HG03575 (cell line): ENCODE measurements around the gene BIRC3.
"Not testable (repeated sequence)": the region's sequence is repeated elsewhere in the genome, so short reads cannot be mapped to it uniquely, and the experiment has no call there.

Experiments used
- ATAC-seq: cut with Tn5 transposase; IDR thresholded peaks from one replicate; pipeline ENCODE4 v1.9.1; 2021; ENCODE audit not compliant: unreplicated experiment, insufficient number of reproducible peaks, low FRiP score; ENCODE audit errors: extremely low read depth

The BIRC3 gene

DNA sequence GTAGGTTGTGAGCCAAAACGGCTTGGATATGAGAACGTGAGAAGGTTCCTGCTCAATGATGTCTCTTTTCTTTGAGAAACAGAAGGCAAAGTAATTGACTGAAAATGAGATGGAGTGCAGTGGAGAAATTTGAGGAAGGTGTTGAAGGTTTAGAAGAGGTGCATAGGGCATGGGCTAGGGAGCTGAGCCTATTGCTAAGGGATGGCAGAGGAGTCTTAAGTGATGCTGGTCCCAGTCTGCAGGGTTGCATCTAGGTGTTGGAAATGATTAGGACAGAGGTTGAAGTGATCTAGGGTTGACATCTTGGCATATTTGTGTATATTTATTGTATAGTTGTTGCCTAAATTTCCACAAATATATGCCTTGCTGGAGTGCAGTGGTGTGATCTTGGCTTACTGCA, 2.3 kb downstream of the BIRC3 start:
- ATAC-seq: no peak

DNA sequence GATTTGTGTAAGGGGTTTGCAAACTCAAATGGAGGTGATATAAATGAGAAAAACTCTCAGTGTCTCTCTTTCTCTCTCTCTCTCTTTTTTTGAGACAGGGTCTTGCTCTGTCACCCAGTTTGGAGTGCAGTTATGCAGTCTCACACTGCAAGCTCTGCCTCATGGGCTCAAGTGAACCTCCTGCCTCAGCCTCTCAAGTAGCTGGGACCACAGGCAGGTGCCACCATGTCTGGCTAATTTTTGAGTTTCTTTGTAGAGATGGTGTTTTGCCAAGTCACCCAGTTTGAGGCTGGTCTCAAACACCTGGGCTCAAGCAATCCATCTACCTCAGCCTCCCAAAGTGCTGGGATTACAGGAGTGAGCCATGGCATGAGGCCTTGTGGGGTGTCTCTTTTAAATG, 2.9 kb downstream of the BIRC3 start:
- no peak for ATAC-seq

DNA sequence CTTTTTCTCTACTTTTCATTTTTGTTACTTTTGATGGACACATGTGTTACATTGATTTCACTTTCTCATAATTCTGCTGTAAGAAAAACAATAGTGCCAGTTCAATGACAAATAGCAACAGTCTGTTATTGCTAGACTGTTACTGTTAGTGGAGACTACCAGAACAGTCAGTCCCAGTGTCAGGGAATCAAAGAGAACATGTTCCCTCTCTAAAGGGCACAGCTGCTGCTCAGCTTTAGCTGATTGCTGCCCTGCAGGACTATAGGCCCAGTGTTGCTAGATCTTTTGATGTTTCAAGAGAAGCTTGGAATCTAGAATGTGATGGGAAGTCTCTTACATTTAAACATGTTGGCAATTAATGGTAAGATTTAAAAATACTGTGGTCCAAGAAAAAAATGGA, 3.4 kb downstream of the BIRC3 start:
- no peak for ATAC-seq

DNA sequence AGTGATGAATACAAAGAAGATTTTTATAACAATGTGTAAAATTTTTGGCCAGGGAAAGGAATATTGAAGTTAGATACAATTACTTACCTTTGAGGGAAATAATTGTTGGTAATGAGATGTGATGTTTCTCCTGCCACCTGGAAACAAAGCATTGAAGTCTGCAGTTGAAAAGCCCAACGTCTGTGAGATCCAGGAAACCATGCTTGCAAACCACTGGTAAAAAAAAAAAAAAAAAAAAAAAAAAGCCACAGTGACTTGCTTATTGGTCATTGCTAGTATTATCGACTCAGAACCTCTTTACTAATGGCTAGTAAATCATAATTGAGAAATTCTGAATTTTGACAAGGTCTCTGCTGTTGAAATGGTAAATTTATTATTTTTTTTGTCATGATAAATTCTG, 5.3 kb downstream of the BIRC3 start:
- ATAC-seq: no peak

DNA sequence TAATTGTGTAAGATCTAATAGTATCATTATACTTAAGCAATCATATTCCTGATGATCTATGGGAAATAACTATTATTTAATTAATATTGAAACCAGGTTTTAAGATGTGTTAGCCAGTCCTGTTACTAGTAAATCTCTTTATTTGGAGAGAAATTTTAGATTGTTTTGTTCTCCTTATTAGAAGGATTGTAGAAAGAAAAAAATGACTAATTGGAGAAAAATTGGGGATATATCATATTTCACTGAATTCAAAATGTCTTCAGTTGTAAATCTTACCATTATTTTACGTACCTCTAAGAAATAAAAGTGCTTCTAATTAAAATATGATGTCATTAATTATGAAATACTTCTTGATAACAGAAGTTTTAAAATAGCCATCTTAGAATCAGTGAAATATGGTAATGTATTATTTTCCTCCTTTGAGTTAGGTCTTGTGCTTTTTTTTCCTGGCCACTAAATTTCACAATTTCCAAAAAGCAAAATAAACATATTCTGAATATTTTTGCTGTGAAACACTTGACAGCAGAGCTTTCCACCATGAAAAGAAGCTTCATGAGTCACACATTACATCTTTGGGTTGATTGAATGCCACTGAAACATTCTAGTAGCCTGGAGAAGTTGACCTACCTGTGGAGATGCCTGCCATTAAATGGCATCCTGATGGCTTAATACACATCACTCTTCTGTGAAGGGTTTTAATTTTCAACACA, 6.4 kb downstream of the BIRC3 start:
- no peak for ATAC-seq

DNA sequence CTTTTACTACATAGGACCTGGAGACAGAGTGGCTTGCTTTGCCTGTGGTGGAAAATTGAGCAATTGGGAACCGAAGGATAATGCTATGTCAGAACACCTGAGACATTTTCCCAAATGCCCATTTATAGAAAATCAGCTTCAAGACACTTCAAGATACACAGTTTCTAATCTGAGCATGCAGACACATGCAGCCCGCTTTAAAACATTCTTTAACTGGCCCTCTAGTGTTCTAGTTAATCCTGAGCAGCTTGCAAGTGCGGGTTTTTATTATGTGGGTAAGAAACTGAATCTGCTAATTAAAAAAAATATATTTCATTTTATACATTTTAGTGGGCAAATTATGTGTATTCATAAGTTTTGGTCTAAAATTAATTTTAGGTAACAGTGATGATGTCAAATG, 7.8 kb downstream of the BIRC3 start:
- no peak for ATAC-seq

DNA sequence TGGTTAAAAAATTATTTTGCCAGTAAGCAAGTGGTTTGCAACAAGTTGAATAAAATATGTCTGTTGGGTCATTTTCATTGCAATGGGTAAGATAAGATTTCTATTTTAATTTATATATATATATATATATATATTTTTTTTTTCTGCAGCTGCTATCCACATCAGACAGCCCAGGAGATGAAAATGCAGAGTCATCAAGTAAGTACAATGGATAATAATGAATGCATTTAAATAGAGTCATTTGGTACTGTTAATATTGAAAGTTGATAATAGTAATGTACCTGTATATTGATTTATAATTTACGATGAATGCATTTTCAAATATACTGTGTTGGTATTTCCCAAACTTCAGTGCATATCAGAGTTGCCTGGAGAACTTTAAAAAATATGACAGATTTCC, 11.5 kb downstream of the BIRC3 start:
- ATAC-seq: no peak

DNA sequence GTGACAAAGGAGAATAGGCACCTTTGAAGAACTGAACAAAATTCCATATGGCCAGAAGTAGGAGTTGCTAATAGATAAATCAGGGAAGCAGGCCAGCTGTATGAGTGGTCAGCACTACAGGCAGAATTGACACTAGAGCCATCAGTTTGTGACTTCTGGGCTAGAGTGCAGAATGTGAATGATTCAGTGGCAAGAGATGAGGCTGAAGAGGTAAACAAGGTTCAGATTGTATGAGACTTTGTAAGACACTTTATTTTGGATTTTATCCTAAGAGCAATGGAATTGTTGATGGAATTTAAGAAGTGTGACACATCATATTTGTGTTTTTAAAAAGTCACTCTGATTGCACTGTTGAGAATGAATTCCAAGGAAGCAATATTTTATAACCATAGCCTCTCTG, 12.9 kb downstream of the BIRC3 start:
- no peak for ATAC-seq

DNA sequence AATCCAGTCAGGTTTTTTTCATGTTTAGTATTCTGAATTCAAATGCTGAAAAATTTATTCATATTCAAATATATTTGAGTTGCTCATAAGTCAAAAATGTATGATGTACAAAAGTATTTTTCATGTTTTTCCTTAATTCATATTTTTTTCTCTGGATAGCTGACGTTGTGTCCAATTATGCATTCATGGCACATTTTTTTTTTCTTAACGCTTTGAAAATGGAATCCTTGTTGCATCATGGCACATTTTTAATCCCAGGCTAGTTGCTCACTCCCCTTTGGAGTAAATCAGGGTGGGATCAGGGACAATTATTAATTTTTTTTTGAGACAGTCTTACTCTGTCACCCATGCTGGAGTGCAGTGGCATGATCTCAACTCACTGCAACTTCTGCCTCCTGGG, 14.1 kb downstream of the BIRC3 start:
- ATAC-seq: no peak

DNA sequence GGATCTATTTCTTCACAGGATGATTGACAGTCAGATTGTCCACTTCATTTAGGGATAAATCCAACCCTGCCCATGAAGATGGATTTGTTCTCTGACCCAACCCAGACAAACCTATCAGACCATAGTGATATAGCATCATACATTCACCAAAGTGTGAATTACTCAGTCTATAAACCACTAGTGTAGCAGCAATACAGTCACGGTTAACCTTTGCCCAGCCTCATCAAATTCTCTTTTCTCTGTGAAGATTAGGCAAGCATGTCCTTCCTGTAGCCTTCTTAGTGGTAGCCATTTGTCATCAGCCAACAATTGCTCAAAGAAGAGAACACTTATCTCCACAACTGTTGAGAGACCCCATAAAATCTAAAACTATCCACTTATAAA, 15.3 kb downstream of the BIRC3 start:
- no peak for ATAC-seq

DNA sequence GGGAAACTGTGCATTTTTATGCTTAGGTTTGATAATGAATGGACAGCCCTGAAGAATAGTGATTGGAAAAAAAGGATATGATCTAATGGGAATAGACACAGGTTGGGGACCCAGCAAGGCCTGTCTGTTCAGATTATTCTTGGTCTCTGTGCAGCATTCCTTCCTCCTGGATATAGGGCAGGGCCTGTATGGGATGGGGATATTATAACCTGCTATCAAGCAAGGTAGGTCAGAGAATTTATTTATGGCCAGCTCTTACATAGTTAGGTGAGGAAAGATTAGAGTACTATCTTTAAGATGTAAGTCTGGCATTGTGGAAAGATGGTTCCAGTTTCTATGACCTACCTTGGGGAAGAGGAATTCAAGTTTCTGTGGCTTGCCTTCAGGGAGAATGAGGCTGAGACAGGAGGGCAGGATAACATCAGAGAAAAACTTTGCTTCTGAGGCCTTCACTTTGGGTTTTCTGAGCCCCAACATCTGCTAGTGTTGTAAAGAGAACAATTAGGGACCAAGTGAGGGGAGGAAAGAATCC, 21.3 kb downstream of the BIRC3 start:
- no peak for ATAC-seq

DNA sequence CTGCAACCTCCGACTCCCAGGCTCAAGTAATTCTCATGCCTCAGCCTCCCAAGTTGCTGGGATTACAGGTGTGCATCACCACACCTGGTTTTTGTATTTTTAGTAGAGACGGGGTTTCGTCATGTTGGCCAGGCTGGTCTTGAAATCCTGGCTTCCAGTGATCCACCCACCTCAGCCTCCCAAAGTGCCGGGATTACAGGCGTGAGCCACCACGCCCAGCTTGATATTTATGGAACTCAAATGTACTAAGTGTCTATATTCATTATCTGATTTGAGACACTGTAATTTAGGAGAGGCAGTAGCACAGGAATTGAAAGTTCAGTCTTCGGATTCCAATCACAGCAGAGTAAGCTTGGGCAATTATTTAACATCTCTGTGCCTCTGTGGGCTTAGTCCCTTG, 24.0 kb downstream of the BIRC3 start:
- not testable (repeated sequence) for ATAC-seq

DNA sequence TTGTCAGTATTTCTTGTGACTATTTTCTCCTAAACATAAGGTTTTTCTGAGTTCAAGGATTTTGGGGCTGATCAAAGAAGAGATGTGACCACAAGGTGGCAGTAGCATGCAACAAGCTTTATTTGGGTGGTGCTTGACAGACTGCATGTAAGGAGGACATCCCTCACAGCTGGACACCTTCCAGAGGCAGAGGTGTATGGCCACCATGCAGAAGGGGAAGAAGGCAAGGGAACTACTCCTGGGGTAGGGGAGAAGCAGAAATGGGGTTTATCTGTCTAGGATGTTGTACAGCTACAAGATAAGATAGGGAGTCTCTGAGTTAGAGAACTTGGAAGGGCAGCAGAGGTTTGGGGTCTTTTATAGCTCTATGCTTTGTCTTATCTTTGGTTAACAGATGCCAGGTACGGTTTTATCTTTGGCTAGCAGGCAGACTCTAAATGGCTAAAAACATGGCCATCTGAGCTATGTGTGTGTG, 24.6 kb downstream of the BIRC3 start:
- ATAC-seq: no peak

DNA sequence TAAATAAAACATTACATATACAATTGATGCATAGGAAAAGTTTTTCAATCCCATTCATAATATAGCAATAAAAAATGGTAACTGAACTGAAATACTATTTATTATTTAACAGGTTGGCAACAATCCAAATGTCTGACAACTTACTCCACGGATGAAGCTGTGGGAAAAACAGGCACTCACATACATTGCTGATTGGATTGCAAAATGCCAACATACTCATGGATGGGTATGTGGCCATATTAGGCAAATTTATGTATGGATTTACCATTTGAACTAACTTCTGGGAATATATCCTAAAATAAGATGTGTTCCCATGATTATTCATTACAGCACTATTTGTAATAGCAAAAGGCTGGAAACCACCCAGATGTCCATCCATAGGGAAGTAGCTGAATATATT, 26.5 kb downstream of the BIRC3 start:
- no peak for ATAC-seq

DNA sequence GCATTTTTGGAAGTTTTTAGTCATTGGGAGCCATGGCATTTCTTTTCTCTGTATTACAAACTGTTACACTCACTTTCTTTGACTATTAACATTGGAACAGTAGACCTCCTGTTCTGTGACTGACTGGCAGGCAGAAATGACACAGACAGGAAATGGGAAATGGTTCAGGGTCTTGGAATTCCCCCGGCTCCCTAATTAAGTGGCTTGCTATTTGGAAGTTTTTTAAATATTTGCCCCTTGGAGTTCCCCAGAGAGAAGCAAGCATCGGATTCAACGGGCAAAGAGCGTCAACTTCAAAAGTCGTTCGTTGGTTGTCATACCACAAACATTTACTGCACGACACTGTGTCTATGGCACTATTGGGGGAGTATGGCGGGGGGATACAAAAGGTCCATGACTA, 28.6 kb downstream of the BIRC3 start:
- ATAC-seq: no peak

DNA sequence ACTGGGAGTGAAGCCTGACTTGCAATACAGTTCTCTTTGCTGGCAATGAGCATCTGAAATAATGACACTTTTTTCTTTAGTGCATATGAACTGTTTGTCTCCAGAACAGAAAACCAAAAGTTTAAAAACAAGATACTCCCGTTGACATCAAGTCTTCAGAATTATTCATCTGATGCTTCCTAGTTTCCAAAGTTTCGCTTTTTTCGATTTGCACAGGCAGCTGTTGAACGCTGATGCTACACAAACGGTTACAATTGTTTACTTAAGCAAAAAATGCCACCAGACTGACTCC, 29.1 kb downstream of the BIRC3 start:
- ATAC-seq: no peak

DNA sequence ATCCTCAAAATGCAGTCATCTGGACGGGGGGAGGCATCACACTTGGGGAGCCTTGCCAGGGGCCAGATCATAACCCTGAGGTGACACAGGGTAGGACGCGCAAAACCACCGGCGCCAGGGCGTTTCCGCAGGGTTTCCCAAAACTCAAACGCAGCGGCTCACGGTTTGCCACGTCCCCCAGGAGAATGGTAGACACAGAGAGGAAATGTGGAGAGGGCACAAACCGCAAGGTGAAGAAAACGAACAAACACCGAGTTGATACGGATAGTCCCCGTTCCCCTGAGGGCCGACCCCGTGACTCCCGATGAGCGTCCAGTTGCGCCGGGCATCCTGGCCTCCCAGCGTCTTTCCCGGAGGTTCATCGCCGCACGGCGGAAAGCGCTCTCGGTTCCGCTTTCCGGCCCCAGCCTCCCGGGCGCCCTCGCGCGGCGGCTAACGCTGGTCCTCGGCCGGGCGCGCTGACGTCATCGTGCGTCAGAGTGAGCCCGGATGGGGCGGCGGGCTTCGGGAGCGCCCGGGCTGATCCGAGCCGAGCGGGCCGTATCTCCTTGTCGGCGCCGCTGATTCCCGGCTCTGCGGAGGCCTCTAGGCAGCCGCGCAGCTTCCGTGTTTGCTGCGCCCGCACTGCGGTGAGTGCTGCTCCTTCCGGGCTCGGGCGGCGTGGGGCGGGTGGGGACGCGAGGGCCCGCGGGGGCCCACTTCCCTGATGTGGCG, 29.6 kb downstream of the BIRC3 start, which contains the start of gene BIRC2:
Gene BIRC2, plus strand, starts transcription at position 467 of the 714 bp plus-strand sequence. CDS start 2,641 bp downstream, outside the sequence.
- peak; percentile 30 for ATAC-seq

DNA sequence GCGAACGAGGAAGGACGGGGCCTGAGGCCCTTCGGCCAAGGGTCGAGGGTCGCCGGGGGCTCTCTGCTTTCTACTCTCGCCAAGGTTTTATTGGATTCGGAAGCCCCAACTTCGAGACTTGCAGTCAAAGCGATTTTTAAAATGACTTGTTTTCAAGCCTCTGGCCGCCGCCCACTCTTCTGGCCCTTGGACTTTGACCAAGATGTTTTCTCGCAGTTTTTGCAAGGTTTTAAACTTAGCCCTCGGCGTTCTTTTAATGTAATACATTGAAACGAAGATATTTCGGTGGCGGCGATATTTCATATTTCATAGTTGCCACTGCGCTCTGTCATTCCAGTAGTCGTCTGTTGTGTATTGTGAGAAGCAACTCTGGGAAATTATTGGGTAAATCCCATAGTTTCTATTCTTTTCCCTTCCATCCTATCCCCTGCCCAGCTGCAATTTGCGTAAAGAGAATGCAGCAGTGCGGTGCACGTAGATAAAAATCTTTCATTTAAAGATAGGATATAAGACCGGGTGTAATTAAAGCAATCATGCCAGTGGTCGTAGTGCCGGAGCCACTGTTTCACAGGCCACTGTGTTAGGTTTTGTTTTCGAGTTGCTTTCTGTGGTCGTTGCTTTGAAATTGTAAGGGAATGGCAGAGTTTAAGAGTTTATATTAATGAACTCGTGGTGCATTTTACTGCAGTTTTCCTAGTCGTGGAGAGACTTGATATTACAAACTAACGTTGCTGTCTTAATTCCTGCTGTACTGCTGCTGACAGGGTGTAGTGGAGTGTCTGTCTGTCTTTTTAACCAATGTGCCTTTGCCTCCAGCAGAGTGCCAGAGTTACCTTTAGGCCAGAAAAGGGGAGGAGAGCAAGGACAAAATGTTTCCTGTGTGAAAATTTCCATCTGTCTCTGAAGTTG, 30.4 kb downstream of the BIRC3 start:
- ATAC-seq: no peak

DNA sequence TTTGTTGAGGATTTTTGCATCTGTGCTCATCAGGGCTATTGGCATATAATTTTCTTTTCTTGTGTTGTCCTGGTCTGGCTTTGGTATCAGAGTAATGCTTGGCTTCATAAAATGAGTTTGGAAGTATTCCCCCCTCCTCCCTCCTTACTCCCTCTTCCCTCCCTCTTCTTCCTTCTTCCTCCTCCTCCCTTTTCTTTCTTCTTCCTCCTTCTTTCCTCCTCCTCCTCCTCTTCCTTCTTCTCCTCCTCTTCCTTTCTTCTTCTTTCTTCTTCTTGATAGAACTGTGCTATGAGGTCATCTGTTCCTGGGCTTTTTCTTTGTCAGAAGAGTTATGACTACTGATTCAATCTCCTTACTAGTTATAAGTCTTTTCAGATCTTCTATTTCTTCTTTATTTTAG, 39.8 kb downstream of the BIRC3 start:
- no peak for ATAC-seq

DNA sequence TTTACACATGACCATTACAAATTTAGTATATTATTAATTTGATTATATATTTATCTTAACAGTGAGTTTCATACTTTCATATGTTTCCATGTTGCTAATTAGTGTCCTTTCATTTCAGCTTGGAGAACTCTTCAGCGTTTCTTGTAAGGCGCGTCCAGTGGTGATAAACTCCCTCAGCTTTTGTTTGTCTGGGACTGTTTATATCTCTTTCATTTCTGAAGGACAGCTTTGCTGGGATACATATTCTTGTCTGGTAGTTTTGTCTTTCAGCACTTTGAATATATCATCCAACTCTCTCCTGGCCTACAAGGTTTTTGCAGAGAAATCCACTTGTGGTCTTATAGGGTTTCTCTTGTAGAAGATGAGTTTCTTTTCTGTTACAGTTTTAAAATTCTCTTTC, 42.1 kb downstream of the BIRC3 start:
- ATAC-seq: no peak
